Uterus (tissue), 4 donors: Measurements from ENCODE around the gene FBXL5. TPM values are rescaled to one million over a fixed set of nuclear protein-coding genes. Genes with fewer than 3 reads are reported as not detected.
A peak's percentile ranks its signal among the peaks of the same experiment; 100 is the strongest.

Experiments
- DNase-seq, 2 donors: peaks; one replicate each; pipeline ENCODE4 v3.0.0-alpha.2; 2019 to 2020
- H3K27ac ChIP-seq, 2 donors: fragments of 200-600 bp; sonication (generic); 1 replicate in 1 of 2; 2 replicates in 1 of 2; pipeline ENCODE4 v1.5.1; 2016 to 2018
- H3K27me3 ChIP-seq, 2 donors: fragments of 200-600 bp; sonication (generic); one replicate each; pipeline ENCODE4 v1.5.1; 2018 to 2019; ENCODE audit warnings: control low read depth in 1 of 2
- H3K36me3 ChIP-seq, 2 donors: fragments of 200-600 bp; sonication (generic); one replicate each; pipeline ENCODE4 v1.5.1; 2019; ENCODE audit warnings: control low read depth in 1 of 2
- H3K4me1 ChIP-seq, 2 donors: fragments of 200-600 bp; sonication (generic); one replicate each; pipeline ENCODE4 v1.5.1; 2018 to 2019; ENCODE audit warnings: control low read depth in 1 of 2
- H3K4me3 ChIP-seq, 2 donors: fragments of 200-600 bp; sonication (generic); 1 replicate in 1 of 2; 2 replicates in 1 of 2; pipeline ENCODE4 v1.5.1; 2018 to 2019; ENCODE audit warnings: mild to moderate bottlenecking in 1 of 2
- H3K9me3 ChIP-seq, 2 donors: fragments of 200-600 bp; sonication (generic); one replicate each; pipeline ENCODE4 v1.5.1; 2019; ENCODE audit warnings: control low read depth in 1 of 2
- POLR2A ChIP-seq, 2 donors: fragments of 450-650 bp; IDR thresholded peaks; one replicate each; pipeline ENCODE4 v1.6.1; 2016; ENCODE audit warnings: antibody characterized with exemption in 2 of 2, mild to moderate bottlenecking in 1 of 2, moderate library complexity in 1 of 2
- intact Hi-C: fragments of 100-400 bp; cut with DNase I; formaldehyde crosslinking; loops from one replicate; pipeline ENCODE4 v1.15.1; 2023; ENCODE audit warnings: low total_unique reads
- total RNA-seq, 4 donors: library from RNA; depleted of rRNA in 3 of 4; stranded (reverse); fragments of >200 nt in 3 of 4; gene quantifications; one replicate each; pipeline versions ENCODE4 v1.1.0 to v1.2.4, GENCODE V29; 2014 to 2023
- TF ChIP-seq, protein P1 (sequence below), 4 experiments: fragments of 200-600 bp in 2 of 4; fragments of 450-650 bp in 2 of 4; sonication (generic) in 2 of 4; IDR thresholded peaks; one replicate each; pipeline ENCODE4 v1.5.1; 2016 to 2019; ENCODE audit warnings: antibody characterized with exemption in 4 of 4, mild to moderate bottlenecking in 2 of 4, moderate library complexity in 1 of 4
- donor health status: DM: yes; HTN: yes; CAD: no.

The FBXL5 gene, protein sequence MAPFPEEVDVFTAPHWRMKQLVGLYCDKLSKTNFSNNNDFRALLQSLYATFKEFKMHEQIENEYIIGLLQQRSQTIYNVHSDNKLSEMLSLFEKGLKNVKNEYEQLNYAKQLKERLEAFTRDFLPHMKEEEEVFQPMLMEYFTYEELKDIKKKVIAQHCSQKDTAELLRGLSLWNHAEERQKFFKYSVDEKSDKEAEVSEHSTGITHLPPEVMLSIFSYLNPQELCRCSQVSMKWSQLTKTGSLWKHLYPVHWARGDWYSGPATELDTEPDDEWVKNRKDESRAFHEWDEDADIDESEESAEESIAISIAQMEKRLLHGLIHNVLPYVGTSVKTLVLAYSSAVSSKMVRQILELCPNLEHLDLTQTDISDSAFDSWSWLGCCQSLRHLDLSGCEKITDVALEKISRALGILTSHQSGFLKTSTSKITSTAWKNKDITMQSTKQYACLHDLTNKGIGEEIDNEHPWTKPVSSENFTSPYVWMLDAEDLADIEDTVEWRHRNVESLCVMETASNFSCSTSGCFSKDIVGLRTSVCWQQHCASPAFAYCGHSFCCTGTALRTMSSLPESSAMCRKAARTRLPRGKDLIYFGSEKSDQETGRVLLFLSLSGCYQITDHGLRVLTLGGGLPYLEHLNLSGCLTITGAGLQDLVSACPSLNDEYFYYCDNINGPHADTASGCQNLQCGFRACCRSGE
- total RNA-seq: 100 to 1,000 TPM in 3 of 4 donors, 10 to 100 TPM in 1; 69.7 to 261 (median 136) TPM

DNA sequence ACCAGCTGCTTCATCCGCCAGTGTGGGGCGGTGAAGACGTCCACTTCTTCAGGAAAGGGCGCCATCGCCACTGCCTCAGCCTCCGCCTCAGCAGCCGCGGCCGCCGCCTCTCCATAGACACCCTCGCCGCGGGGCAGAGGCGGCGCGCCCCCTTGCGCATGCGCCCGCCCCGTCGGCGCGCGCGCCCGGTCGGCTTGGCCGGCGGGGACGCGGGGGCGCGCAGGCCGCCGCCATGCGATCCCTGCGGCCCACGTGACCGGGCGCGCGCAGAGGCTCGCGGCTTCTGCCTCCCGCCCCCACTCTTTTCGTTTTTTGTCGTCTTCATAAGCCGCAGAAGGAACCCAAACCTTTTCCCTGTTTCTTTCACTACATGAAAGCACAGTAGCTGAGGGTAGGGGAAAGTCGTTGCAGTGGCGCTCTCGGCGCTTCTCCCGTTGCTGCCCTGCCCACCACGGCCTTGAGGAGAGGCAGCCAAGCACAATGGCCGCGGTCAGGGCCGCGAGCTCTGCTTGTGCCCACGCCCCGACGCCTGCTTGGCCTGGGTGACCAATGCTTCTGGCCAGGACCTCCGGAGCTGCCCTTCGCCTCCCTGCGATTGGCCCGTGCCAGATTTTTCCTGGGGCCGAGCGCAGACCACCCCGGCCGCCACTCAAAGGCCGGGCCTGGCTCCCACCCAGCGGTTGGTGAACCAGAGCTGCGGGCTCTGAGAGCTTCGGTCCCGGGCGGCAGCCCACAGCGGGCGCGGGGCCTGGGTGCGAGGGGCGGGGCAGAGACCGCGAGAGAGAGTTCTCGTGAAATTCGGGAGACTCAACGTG, at the start of gene FBXL5:
FBXL5 (minus strand) TSS at position 135 of the 815 bp plus-strand sequence; CDS start at position 65, 70 bp downstream.
- Histone ChIP-seq H3K4me1 (no peaks in the 10 kb centered on the region), H3K27me3 (no peaks in the 10 kb centered on the region)
- peak; percentile 67 to 79 for DNase-seq

DNA sequence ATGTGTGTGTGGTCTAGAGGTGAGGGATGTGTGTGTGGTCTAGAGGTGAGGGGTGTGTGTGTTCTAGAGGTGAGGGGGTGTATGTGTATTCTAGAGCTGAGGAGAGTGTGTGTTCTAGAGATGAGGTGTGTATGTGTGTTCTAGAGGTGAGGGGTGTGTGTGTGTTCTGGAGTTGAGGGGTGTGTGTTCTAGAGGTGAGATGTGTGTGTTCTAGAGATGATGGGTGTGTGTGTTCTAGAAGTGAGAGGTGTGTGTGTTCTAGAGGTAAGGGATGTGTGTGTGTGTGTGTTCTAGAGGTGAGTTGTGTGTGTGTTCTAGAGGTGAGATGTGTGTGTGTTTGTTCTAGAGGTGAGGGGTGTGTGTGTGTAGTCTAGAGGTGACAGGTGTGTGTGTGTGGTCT, 49.0 kb upstream of the FBXL5 start:
- H3K36me3 ChIP-seq: no peaks in the 10 kb centered on the region
- intact Hi-C loops: no loop called here
- H3K27ac ChIP-seq: no peak overlapping the region
- H3K27me3 ChIP-seq: no peaks in the 10 kb centered on the region
- no peak overlapping the region for H3K4me3 ChIP-seq
- H3K4me1 ChIP-seq: no peaks in the 10 kb centered on the region
- H3K9me3 ChIP-seq: no peaks in the 10 kb centered on the region
- no peak for TF ChIP-seq POLR2A (IDR thresholded peaks at IDR 0.05)
- TF ChIP-seq, protein P1, sequence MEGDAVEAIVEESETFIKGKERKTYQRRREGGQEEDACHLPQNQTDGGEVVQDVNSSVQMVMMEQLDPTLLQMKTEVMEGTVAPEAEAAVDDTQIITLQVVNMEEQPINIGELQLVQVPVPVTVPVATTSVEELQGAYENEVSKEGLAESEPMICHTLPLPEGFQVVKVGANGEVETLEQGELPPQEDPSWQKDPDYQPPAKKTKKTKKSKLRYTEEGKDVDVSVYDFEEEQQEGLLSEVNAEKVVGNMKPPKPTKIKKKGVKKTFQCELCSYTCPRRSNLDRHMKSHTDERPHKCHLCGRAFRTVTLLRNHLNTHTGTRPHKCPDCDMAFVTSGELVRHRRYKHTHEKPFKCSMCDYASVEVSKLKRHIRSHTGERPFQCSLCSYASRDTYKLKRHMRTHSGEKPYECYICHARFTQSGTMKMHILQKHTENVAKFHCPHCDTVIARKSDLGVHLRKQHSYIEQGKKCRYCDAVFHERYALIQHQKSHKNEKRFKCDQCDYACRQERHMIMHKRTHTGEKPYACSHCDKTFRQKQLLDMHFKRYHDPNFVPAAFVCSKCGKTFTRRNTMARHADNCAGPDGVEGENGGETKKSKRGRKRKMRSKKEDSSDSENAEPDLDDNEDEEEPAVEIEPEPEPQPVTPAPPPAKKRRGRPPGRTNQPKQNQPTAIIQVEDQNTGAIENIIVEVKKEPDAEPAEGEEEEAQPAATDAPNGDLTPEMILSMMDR (IDR thresholded peaks at IDR 0.05): no peak
- DNase-seq: no peak

More for the DNA sequence above, at the start of gene FBXL5:
- H3K36me3 ChIP-seq: no peaks in the 10 kb centered on the region
- intact Hi-C loops: no loop called here
- H3K9me3 ChIP-seq: no peaks in the 10 kb centered on the region
- H3K27ac ChIP-seq: peak within 1 kb of the TSS; percentile 95 to 100
- TF ChIP-seq, protein P1 (IDR thresholded peaks at IDR 0.05): peak in 2 of 4 experiments; percentile 0 to 1
- peak; percentile 85 to 91 for TF ChIP-seq POLR2A (IDR thresholded peaks at IDR 0.05)
- H3K4me3 ChIP-seq: peak within 1 kb of the TSS; percentile 49 to 84

DNA sequence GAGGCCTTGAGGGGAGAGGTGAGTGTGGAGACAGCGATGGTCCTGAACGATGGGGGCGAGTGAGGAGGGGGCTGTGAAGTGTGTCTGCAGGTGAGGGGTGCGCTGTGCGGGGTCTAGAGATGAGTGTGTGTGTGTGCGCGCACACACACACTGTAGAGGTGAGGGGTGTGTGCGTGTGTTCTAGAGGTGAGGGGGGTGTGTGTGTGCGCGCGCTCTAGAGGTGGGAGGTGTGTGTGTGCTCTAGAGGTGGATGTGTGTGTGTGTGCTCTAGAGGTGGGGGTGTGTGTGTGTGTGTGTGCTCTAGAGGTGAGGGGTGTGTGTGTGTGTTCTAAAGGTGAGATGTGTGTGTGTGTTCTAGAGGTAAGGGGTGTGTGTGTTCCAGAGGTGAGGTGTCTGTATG, 48.3 kb upstream of the FBXL5 start:
- no peaks in the 10 kb centered on the region for H3K9me3 ChIP-seq
- no peaks in the 10 kb centered on the region for H3K27me3 ChIP-seq
- H3K4me1 ChIP-seq: no peaks in the 10 kb centered on the region
- H3K36me3 ChIP-seq: no peaks in the 10 kb centered on the region
- H3K4me3 ChIP-seq: peak overlapping the region; percentile 43 to 46
- intact Hi-C loops: no loop called here
- H3K27ac ChIP-seq: peak overlapping the region; percentile 43 to 62
- no peak for TF ChIP-seq POLR2A (IDR thresholded peaks at IDR 0.05)
- TF ChIP-seq, protein P1 (IDR thresholded peaks at IDR 0.05): no peak
- DNase-seq: no peak

DNA sequence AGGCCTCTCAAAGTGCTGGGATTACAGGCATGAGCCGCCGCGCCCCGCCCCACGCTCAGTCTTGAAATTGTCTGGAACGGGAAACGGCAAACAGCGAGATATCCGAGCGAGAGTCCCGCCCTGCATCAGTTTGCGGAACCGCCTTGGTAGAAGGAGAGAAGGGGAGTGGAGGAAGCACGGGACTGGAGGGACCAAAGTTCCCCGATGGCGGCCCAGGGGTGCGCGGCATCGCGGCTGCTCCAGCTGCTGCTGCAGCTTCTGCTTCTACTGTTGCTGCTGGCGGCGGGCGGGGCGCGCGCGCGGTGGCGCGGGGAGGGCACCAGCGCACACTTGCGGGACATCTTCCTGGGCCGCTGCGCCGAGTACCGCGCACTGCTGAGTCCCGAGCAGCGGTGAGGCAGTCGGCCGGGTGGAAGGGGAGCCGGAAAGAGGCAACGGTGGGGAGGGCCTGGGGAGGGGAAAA, 47.8 kb upstream of the FBXL5 start, which contains the start of gene BST1:
BST1 (plus strand) TSS at position 125 of the 463 bp plus-strand sequence; CDS start at position 205, 80 bp downstream.
- Histone ChIP-seq H3K27me3 (no peaks in the 10 kb centered on the region), H3K4me1 (no peaks in the 10 kb centered on the region), H3K9me3 (no peaks in the 10 kb centered on the region), H3K36me3 (no peaks in the 10 kb centered on the region), H3K4me3 (peak within 1 kb of the TSS; percentile 43 to 46), H3K27ac (peak within 1 kb of the TSS; percentile 43 to 62)
- intact Hi-C loops: no loop called here
- peak; percentile 51 to 53 for DNase-seq
- TF ChIP-seq POLR2A (IDR thresholded peaks at IDR 0.05): no peak
- TF ChIP-seq, protein P1 (IDR thresholded peaks at IDR 0.05): no peak
